ENCODE data around the gene NPPA.
"Not testable (repeated sequence)": the region's sequence is repeated elsewhere in the genome, so short reads cannot be mapped to it uniquely, and the experiment has no call there.

Gene NPPA

DNA sequence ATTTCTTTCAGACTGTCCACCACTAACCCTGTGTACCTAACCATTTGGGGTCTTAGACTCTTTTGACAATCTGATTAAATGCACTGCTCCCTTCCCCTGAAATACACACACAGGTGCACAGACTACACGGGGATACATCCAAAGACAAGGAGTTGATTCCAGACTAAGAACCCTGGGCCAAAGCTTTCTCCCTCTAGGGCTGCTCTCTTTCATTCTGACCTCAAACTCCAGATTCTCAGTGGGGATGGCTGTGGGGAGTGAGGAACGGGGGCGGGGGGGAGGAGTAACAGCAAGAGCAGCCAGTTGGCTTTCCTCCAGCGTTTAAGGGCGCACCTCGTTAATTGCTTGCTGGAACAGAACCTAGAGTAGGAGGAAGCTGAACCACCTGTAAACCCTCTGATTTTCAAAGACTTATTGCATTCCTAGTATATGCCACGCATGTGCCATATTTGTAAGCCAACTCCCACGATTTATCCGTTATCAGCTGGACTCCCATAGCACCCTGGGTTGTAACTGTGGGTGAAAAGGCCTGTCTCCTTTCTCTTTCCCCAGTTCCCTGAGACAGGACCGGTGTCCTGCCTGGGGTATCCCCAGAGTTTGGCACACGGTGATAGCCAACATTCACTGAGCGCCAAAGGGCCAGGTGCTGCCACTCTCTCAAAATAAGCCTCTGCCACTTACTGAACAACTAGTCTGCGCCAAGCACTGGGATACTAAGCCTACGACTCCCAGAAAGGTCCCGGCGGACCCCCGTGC lies 42.7 kb downstream of the NPPA start:
- Histone ChIP-seq H3K4me1 (ENCODE audit: insufficient read depth, low read length) (peaks cover 15% of the 10 kb centered on the region), H3K27ac (ENCODE audit: low read depth, low read length) (peak overlapping the region; percentile 94), H3K4me3 (ENCODE audit: low read length) (peak overlapping the region; percentile 86), H3K27me3 (ENCODE audit: insufficient read depth, low read length) (no peaks in the 10 kb centered on the region), H3K36me3 (ENCODE audit: insufficient read depth, low read length) (peaks cover 44% of the 10 kb centered on the region), H3K9me3 (ENCODE audit: insufficient read depth, low read depth, low read length) (no peaks in the 10 kb centered on the region), H3K9ac (ENCODE audit: low read depth, low read length) (peak overlapping the region; percentile 65)
- 14% methylated on average over 17 of the region's 17 CpGs for WGBS

DNA sequence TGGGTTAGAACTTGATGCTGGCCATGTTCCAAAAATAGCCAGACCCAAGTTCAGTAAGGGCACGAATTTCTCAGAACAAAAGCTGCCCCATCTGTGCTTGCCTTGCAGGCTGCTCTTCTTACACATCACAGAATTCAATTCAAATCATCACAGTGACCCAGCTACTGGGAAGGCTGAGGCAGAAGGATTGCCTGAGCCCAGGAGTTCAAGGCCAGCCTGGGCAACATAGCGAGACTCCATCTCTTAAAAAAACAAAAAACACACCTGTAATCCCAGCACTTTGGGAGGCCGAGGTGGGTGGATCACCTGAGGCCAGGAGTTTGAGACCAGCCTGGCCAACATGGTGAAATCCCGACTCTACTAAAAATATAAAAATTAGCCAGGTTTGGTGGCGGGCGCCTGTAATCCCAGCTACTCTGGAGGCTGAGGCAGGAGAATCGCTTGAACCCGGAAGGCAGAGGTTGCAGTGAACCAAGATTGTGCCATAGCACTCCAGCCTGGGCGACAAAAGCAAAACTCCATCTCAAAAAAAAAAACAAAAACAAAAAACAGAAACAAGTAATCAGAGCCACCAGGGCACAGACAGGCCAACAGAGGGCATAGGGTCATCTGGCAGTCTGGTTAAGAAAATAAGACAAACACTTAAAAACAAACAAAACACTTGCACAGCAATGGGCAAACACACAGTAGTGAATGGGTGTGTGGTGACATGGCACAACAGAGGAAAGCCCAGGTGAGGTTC lies 43.5 kb downstream of the NPPA start:
- H3K27ac ChIP-seq (ENCODE audit: low read depth, low read length): peak overlapping the region; percentile 87
- peaks cover 15% of the 10 kb centered on the region for H3K4me1 ChIP-seq (ENCODE audit: insufficient read depth, low read length)
- not testable (repeated sequence) for H3K9me3 ChIP-seq (ENCODE audit: insufficient read depth, low read depth, low read length); H3K27me3 ChIP-seq (ENCODE audit: insufficient read depth, low read length)
- WGBS: 85% methylated on average over 9 of the region's 9 CpGs
- H3K36me3 ChIP-seq (ENCODE audit: insufficient read depth, low read length): peaks cover 42% of the 10 kb centered on the region
- peak overlapping the region; percentile 86 for H3K4me3 ChIP-seq (ENCODE audit: low read length)
- peak overlapping the region; percentile 29; the same call in 1 of the 2 replicates for H3K9ac ChIP-seq (ENCODE audit: low read depth, low read length)

DNA sequence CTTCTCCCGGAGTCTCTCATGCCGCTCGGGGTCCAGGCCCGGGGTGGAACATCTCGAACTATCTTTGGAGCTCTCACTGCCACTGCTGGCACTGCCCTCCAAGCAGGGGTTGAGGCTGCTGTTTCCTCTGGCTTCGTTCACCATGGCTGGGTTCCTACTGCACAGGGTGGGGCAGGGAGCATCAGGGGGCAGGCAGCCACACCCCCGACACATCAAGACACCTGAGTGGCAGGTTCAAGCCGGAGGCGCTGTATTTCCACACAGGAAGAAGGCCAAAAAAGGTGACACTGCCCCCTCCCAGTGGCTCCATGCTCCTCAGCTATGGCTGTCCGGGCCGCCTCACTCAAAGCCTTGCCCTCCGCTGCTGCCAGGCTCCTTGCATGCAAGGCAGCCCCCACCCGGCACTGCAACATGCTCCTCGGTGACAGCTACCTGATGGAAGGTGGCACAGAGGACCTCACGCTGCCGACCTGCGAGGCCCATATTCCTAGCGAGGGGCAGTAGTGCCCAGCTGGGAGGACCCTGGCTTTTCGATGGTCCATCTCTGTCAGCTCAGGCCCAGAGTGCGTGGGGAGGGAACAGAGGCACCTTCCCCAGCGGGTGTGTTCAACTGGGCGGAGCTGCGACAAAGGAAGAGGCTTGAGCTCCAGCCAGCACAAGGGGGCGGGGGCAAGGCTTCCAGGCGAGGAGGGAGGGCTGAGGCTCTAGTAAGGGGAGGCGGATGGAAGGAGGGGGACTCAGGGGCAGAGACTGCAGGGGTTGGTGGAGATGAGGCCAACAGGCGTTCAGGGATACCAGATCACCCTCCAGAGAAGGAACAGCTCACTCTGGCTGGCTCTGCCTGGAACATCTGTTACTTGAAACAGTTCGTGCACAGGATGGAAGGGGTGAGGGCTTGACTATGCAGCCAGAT lies 44.4 kb downstream of the NPPA start:
- Histone ChIP-seq H3K9ac (ENCODE audit: low read depth, low read length) (peak overlapping the region; percentile 29; the same call in 1 of the 2 replicates), H3K4me1 (ENCODE audit: insufficient read depth, low read length) (peaks cover 15% of the 10 kb centered on the region), H3K4me3 (ENCODE audit: low read length) (peak overlapping the region; percentile 62), H3K36me3 (ENCODE audit: insufficient read depth, low read length) (peaks cover 35% of the 10 kb centered on the region), H3K9me3 (ENCODE audit: insufficient read depth, low read depth, low read length) (no peaks in the 10 kb centered on the region), H3K27ac (ENCODE audit: low read depth, low read length) (peak overlapping the region; percentile 87), H3K27me3 (ENCODE audit: insufficient read depth, low read length) (no peaks in the 10 kb centered on the region)
- 7% methylated on average over 28 of the region's 28 CpGs for WGBS

DNA sequence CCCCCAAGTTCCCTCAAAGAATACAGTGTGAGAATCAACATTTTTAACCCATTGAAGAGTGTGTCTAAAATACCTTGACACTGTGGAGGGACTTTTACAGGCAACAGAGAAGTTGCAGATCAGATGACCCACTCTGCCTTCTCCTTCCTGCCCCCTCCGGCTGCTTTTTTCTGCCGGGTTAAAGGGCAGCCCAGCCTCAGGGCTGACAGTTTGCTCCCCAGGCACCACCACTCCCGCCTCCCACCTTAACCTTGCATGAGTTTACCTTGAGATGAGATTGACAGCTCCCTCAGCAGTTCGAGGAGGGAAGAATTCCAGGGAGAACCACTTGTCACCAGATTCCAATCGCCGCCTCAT lies 45.0 kb downstream of the NPPA start:
- WGBS: 16% methylated on average over 6 of the region's 6 CpGs
- H3K27ac ChIP-seq (ENCODE audit: low read depth, low read length): peak overlapping the region; percentile 40; the same call in 1 of the 2 replicates

DNA sequence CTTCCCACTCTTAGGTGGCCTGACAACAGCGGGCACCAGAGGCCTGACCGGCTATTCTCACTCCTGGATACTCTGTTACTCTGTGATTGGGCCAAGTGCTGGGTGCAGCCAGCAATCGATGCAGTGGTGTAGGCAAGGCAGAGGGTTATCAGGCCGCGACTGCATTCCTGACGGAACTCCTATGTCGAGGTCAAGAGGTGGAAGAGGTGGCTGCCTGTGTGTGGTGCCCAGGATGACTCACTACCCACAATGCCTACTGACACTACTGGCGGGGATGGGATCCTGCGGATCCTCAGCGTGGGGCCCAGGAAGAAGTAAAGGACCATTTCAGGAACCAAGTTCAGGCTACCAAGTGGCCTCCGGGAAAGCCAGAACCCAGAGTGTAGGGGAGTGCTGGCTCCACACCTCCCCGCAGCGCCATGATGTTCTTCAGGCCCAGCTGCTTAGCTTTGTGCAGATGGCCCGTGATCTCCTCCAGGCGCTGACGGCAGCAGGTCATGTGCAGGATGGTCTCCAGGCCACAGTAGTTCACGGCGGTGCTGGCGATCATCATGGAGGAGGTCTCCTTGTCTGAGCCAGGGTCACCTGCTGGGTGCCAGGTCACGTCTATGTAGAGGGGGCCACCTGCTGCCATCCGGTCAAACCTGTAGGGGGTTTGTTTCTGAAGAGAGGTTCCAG lies 46.7 kb downstream of the NPPA start:
- Histone ChIP-seq H3K9me3 (ENCODE audit: insufficient read depth, low read depth, low read length) (no peaks in the 10 kb centered on the region), H3K27ac (ENCODE audit: low read depth, low read length) (no peak overlapping the region), H3K9ac (ENCODE audit: low read depth, low read length) (no peak overlapping the region), H3K36me3 (ENCODE audit: insufficient read depth, low read length) (peaks cover 27% of the 10 kb centered on the region), H3K4me1 (ENCODE audit: insufficient read depth, low read length) (peaks cover 10% of the 10 kb centered on the region), H3K27me3 (ENCODE audit: insufficient read depth, low read length) (no peaks in the 10 kb centered on the region), H3K4me3 (ENCODE audit: low read length) (no peak overlapping the region)
- 93% methylated on average over 21 of the region's 21 CpGs for WGBS

More for the DNA sequence above, 45.0 kb downstream of the NPPA start:
- H3K27me3 ChIP-seq (ENCODE audit: insufficient read depth, low read length): no peaks in the 10 kb centered on the region
- H3K4me1 ChIP-seq (ENCODE audit: insufficient read depth, low read length): peaks cover 15% of the 10 kb centered on the region
- peaks cover 29% of the 10 kb centered on the region for H3K36me3 ChIP-seq (ENCODE audit: insufficient read depth, low read length)
- H3K9ac ChIP-seq (ENCODE audit: low read depth, low read length): no peak overlapping the region
- H3K4me3 ChIP-seq (ENCODE audit: low read length): peak overlapping the region; percentile 62
- no peaks in the 10 kb centered on the region for H3K9me3 ChIP-seq (ENCODE audit: insufficient read depth, low read depth, low read length)

DNA sequence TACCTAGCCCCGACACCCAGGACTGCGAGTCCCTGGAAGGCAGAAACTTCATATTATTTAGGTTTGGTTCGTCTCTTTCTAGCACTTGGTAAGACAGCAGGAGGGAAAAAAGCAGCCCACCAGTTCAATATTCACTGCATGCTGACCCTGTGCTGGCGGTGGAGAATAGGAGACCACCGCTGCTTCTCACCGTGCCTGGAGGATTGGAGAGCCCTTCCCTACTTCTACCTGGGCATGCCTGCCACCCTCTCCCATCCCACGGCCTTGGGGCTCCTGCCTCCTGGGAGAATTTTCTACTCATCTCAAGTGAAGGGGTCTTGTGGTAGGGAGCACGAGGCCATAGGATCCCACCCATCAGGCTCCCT lies 47.2 kb downstream of the NPPA start:
- Histone ChIP-seq H3K27ac (ENCODE audit: low read depth, low read length) (no peak overlapping the region), H3K27me3 (ENCODE audit: insufficient read depth, low read length) (no peaks in the 10 kb centered on the region), H3K4me1 (ENCODE audit: insufficient read depth, low read length) (peaks cover 10% of the 10 kb centered on the region), H3K36me3 (ENCODE audit: insufficient read depth, low read length) (peaks cover 32% of the 10 kb centered on the region), H3K9ac (ENCODE audit: low read depth, low read length) (no peak overlapping the region), H3K9me3 (ENCODE audit: insufficient read depth, low read depth, low read length) (no peaks in the 10 kb centered on the region), H3K4me3 (ENCODE audit: low read length) (no peak overlapping the region)
- WGBS: 91% methylated on average over 8 of the region's 8 CpGs

DNA sequence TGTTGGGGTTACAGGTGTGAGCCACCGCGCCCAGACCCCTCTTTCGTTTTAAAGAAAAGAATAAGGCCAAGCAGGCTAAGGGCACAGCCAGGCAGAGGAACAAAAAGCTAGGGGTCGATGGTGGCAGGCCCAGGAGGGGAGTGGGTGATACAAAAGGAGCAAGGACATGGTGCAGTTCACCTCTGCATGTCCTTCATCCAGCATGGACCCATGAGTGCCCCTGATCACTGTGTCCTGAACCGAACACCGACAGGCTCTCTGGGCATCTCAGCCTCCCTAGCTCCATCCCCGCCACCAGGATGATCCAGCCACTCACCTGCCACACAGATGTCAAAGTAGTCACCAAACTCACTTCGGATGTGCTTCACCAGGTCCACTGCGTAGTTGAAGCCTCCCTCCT lies 47.7 kb downstream of the NPPA start:
- Histone ChIP-seq H3K36me3 (ENCODE audit: insufficient read depth, low read length) (peaks cover 37% of the 10 kb centered on the region), H3K9ac (ENCODE audit: low read depth, low read length) (no peak overlapping the region), H3K27ac (ENCODE audit: low read depth, low read length) (no peak overlapping the region), H3K4me3 (ENCODE audit: low read length) (no peak overlapping the region), H3K27me3 (ENCODE audit: insufficient read depth, low read length) (no peaks in the 10 kb centered on the region), H3K4me1 (ENCODE audit: insufficient read depth, low read length) (peaks cover 10% of the 10 kb centered on the region), H3K9me3 (ENCODE audit: insufficient read depth, low read depth, low read length) (no peaks in the 10 kb centered on the region)
- 93% methylated on average over 9 of the region's 9 CpGs for WGBS

DNA sequence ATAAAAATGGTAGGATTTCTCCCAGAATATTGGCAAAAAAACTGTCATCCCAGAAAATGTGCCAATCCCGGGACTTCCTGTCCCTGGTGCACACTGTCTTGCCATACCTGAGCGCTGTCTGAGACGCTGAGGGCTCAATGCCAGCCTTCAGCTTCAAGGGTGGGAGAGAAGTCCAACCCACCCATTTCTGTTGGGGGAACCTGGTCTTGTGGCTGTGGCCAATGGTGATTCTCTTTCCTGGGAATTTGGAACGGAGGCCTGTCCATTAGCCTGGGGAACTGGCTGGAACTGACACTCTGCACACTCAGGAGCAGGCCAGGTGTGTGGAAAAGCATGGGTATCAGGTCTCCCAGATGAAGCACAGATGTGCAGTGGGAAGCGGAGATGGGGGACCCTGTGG lies 48.5 kb downstream of the NPPA start:
- Histone ChIP-seq H3K9ac (ENCODE audit: low read depth, low read length) (no peak overlapping the region), H3K4me1 (ENCODE audit: insufficient read depth, low read length) (peaks cover 5% of the 10 kb centered on the region; the same call in 1 of the 2 replicates), H3K9me3 (ENCODE audit: insufficient read depth, low read depth, low read length) (no peaks in the 10 kb centered on the region), H3K27ac (ENCODE audit: low read depth, low read length) (no peak overlapping the region), H3K36me3 (ENCODE audit: insufficient read depth, low read length) (peaks cover 45% of the 10 kb centered on the region), H3K4me3 (ENCODE audit: low read length) (no peak overlapping the region), H3K27me3 (ENCODE audit: insufficient read depth, low read length) (no peaks in the 10 kb centered on the region)
- 95% methylated on average over 5 of the region's 5 CpGs for WGBS

DNA sequence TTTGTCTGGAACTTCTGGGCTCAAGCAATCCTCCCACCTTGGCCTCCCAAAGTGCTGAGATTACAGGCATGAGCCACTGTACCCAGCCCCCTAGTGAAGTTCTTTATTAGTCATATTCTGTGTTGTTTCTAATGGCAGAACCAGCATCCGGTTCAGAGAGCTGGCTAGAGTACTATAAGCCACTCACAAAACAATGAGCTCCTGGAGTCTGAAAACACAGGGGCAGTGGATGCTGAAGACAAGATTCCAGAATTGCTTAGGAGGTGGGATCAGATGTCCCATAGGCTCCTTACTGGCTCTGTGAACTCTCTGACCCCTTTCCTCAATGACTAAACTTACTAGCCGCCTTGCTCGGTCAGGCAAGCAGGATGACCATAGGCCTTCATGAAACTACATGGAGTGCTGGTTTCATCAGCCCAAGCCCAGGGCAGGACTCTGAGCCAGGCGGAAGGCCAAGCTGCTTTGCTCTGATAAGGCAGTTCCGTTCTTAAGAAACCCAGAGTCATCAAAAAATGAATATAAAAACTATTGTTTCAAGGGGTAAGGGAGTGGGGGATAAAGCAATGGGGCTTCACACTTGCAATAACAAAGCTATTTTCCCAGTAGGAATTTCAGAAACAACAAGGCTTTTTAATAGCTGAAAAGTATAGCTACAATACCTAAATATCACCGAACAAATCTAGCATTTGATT lies 49.9 kb downstream of the NPPA start:
- WGBS: 95% methylated on average over 6 of the region's 6 CpGs
- no peaks in the 10 kb centered on the region for H3K27me3 ChIP-seq (ENCODE audit: insufficient read depth, low read length)
- no peaks in the 10 kb centered on the region for H3K9me3 ChIP-seq (ENCODE audit: insufficient read depth, low read depth, low read length)
- H3K36me3 ChIP-seq (ENCODE audit: insufficient read depth, low read length): peaks cover 55% of the 10 kb centered on the region
- no peak overlapping the region for H3K27ac ChIP-seq (ENCODE audit: low read depth, low read length)
- H3K4me3 ChIP-seq (ENCODE audit: low read length): no peak overlapping the region
- no peaks in the 10 kb centered on the region; the same call in 1 of the 2 replicates for H3K4me1 ChIP-seq (ENCODE audit: insufficient read depth, low read length)
- no peak overlapping the region for H3K9ac ChIP-seq (ENCODE audit: low read depth, low read length)

Measured in HUES64 (cell line).